ENCODE data around the gene CCL23.

Gene CCL23

DNA sequence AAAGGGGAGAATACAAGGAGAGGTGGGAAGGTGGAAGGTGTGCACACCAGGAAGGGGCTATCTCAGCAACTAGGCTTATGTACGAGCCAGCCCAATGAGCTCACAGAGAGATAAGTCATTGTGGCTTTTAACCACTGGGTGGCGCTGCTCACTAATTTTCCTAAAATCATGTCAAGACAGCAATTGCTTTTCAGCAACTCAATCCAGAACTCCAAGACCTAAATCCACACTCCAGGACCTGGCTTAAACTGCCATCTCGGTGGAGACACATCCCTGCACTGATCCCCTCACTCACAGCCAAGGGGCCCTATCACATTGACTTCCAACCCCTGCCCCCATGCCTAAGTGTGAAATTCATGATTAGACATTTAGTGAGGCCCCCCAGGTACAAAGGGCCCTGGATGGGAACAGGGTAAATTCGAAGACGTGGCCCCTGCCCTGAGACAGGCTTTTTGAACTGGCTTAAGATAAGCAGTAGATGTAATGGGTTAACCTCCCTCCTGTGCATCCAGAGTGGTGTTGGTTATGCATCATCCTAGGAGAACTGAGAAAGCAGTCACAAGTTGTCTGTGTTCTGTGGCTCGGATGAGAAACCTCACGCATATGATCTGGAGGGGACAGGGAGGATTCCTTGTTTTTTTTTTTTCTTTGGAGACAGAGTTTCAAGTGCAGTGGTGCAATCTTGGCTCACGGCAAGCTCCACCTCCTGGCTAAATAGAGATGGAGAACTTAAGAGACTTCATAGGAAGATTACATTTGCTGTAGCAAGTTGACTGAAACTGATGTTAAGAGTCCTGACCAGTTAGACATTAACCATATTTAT is 48.0 kb downstream of the CCL23 start:
- DNase-seq (ENCODE audit: low read depth in 2 of 2): peak; percentile 21 to 52

DNA sequence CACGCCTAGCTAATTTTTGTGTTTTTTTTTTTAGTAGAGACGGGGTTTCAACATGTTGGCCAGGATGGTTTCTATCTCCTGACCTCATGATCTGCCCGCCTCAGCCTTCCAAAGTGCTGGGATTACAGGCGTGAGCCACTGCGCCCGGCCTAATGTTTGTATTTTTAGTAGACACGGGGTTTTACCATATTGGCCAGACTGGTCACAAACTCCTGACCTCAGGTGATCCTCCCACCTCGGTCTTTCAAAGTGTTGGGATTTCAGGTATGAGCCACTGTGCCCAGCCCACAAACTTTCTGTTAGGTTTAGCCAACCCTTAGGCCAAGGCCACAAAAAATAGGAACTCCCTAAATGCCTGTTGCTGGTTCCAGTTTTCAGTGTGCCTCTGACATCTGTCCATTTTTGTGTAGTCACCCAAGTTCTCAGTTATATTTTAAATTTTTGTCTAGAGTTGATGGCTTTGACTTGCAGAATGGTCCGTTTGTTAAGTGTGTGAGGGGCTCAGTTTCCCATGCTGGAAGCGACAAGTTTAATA is 49.2 kb downstream of the CCL23 start:
- DNase-seq (ENCODE audit: low read depth in 2 of 2): no peak

DNA sequence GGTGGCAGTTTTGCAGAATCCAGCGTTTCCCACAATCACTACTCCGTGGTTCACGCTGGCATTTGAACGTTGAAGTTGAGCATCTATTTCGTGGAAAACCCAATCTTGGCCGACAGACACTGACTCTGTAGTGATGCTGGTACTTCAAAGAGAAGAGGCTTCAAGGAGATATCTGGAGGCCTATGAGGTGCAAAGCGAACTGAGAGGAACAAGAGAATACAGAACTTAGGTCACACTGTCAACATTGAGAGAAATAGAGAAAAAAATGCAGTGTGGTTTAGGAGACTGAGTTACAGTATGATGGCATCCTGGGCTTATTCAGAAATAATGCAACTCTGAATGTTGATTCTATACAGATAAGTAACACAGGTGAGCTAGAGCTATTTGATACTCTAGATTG is 52.5 kb downstream of the CCL23 start:
- DNase-seq (ENCODE audit: low read depth in 2 of 2): no peak

DNA sequence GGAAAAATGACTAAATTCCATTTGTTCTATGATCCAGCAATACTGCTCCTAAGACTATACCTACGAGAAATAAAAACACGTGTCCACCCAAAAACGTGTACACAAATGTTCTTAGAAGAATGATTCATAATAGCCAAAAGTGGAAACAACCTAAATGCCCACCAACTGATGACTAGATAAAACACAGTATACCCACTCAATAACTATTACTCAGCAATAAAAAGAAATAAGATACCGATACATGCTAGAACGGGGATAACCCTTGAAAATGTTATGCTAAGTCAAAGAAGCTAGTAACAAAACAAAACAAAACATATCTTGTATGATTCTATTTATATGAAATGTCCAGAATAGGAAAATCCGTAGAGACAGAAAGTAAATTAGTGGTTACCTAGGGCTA is 54.1 kb downstream of the CCL23 start:
- DNase-seq (ENCODE audit: low read depth in 2 of 2): no peak
